Activated naive CD8-positive, alpha-beta T cell treated with anti-CD3 and anti-CD28 coated beads, Interleukin-2, amount 50 U/mL, for 24 hours (primary cell): Measurements from ENCODE around the gene ETFBKMT.
A peak's percentile ranks its signal among the peaks of the same experiment; 100 is the strongest.

Source experiments
- ATAC-seq: fragments of 150-1000 bp; cut with Tn5 transposase; one replicate; pipeline ENCODE4 v1.10.0; 2021
- DNase-seq: peaks from one replicate; pipeline ENCODE4 v3.0.0; 2021
- H3K27ac Mint-ChIP-seq: one replicate; pipeline ENCODE4 v1.8.0; 2021; ENCODE audit warnings: mild to moderate bottlenecking, mixed read lengths
- H3K27me3 Mint-ChIP-seq: one replicate; pipeline ENCODE4 v1.8.0; 2021; ENCODE audit warnings: mixed read lengths
- H3K36me3 Mint-ChIP-seq: one replicate; pipeline ENCODE4 v1.8.0; 2021; ENCODE audit warnings: low read depth, mixed read lengths
- H3K4me1 Mint-ChIP-seq: one replicate; pipeline ENCODE4 v1.8.0; 2021; ENCODE audit warnings: mixed read lengths
- H3K4me3 Mint-ChIP-seq: one replicate; pipeline ENCODE4 v1.8.0; 2021; ENCODE audit warnings: mild to moderate bottlenecking, moderate library complexity, mixed read lengths
- H3K9me3 Mint-ChIP-seq: one replicate; pipeline ENCODE4 v1.8.0; 2021; ENCODE audit warnings: mixed read lengths

ETFBKMT gene

GRCh38 chr12:31659087-31659942 lies at the start of gene ETFBKMT:
ETFBKMT (plus strand) TSS chr12:31659688; CDS start chr12:31661954, 2,266 bp downstream.
- no peaks in the 10 kb centered on the region for H3K9me3 Mint-ChIP-seq
- ATAC-seq: peak; percentile 100

GRCh38 chr12:31612819-31613218 lies 46.7 kb upstream of the ETFBKMT start:
- Mint-ChIP-seq H3K27me3 (peaks cover 6% of the 10 kb centered on the region), H3K4me3 (no peak overlapping the region), H3K9me3 (peaks cover 13% of the 10 kb centered on the region), H3K27ac (no peak overlapping the region), H3K36me3 (peaks cover 3% of the 10 kb centered on the region), H3K4me1 (no peaks in the 10 kb centered on the region)
- ATAC-seq (no peak), DNase-seq (no peak)

More at GRCh38 chr12:31659087-31659942, at the start of gene ETFBKMT:
- peak; percentile 91 for DNase-seq
- Mint-ChIP-seq H3K27me3 (no peaks in the 10 kb centered on the region), H3K4me3 (peak within 1 kb of the TSS; percentile 92), H3K27ac (peak within 1 kb of the TSS; percentile 93), H3K4me1 (peaks cover 17% of the 10 kb centered on the region), H3K36me3 (peaks cover 2% of the 10 kb centered on the region)

- no peaks in the 10 kb centered on the region for H3K9me3 Mint-ChIP-seq
- no peak overlapping the region for H3K27ac Mint-ChIP-seq
- H3K4me3 Mint-ChIP-seq: no peak overlapping the region
- no peak for DNase-seq
- no peak for ATAC-seq
- no peaks in the 10 kb centered on the region for H3K36me3 Mint-ChIP-seq
- peaks cover 5% of the 10 kb centered on the region for H3K27me3 Mint-ChIP-seq
- peaks cover 3% of the 10 kb centered on the region for H3K4me1 Mint-ChIP-seq
Measured at GRCh38 chr12:31618228-31619025, 41.1 kb upstream of the ETFBKMT start.

- ATAC-seq: no peak
- Mint-ChIP-seq H3K27me3 (peaks cover 4% of the 10 kb centered on the region), H3K4me1 (peaks cover 3% of the 10 kb centered on the region), H3K36me3 (no peaks in the 10 kb centered on the region), H3K9me3 (no peaks in the 10 kb centered on the region), H3K4me3 (no peak overlapping the region), H3K27ac (no peak overlapping the region)
- no peak for DNase-seq
Measured at GRCh38 chr12:31620311-31620710, 39.2 kb upstream of the ETFBKMT start.

- H3K27me3 Mint-ChIP-seq: peaks cover 4% of the 10 kb centered on the region
- H3K4me3 Mint-ChIP-seq: no peak overlapping the region
- no peak for DNase-seq
- no peak for ATAC-seq
- peaks cover 2% of the 10 kb centered on the region for H3K36me3 Mint-ChIP-seq
- H3K9me3 Mint-ChIP-seq: peaks cover 3% of the 10 kb centered on the region
- peaks cover 4% of the 10 kb centered on the region for H3K4me1 Mint-ChIP-seq
- no peak overlapping the region for H3K27ac Mint-ChIP-seq
Measured at GRCh38 chr12:31622038-31622437, 37.5 kb upstream of the ETFBKMT start.

GRCh38 chr12:31626270-31626995 lies 33.1 kb upstream of the ETFBKMT start:
- Mint-ChIP-seq H3K9me3 (peaks cover 3% of the 10 kb centered on the region), H3K4me1 (peaks cover 1% of the 10 kb centered on the region)
- ATAC-seq: peak; percentile 43

GRCh38 chr12:31627456-31628054 lies 31.9 kb upstream of the ETFBKMT start:
- Mint-ChIP-seq H3K27ac (no peak overlapping the region), H3K36me3 (peaks cover 2% of the 10 kb centered on the region), H3K27me3 (no peaks in the 10 kb centered on the region), H3K9me3 (peaks cover 3% of the 10 kb centered on the region), H3K4me1 (peaks cover 3% of the 10 kb centered on the region), H3K4me3 (no peak overlapping the region)
- ATAC-seq (no peak), DNase-seq (no peak)

More at GRCh38 chr12:31626270-31626995, 33.1 kb upstream of the ETFBKMT start:
- H3K36me3 Mint-ChIP-seq: peaks cover 2% of the 10 kb centered on the region
- no peak overlapping the region for H3K4me3 Mint-ChIP-seq
- no peaks in the 10 kb centered on the region for H3K27me3 Mint-ChIP-seq
- no peak for DNase-seq
- no peak overlapping the region for H3K27ac Mint-ChIP-seq

- H3K36me3 Mint-ChIP-seq: peaks cover 2% of the 10 kb centered on the region
- ATAC-seq (no peak), DNase-seq (no peak)
- H3K27ac Mint-ChIP-seq: no peak overlapping the region
- H3K9me3 Mint-ChIP-seq: peaks cover 3% of the 10 kb centered on the region
- no peaks in the 10 kb centered on the region for H3K27me3 Mint-ChIP-seq
- H3K4me3 Mint-ChIP-seq: no peak overlapping the region
- peaks cover 3% of the 10 kb centered on the region for H3K4me1 Mint-ChIP-seq
Measured at GRCh38 chr12:31629756-31630732, 29.4 kb upstream of the ETFBKMT start.

GRCh38 chr12:31631023-31631724 lies 28.3 kb upstream of the ETFBKMT start:
- ATAC-seq (no peak), DNase-seq (no peak)
- Mint-ChIP-seq H3K27ac (no peak overlapping the region), H3K9me3 (peaks cover 1% of the 10 kb centered on the region), H3K4me1 (peaks cover 4% of the 10 kb centered on the region), H3K27me3 (no peaks in the 10 kb centered on the region), H3K36me3 (peaks cover under 1% of the 10 kb centered on the region), H3K4me3 (no peak overlapping the region)

GRCh38 chr12:31631809-31632208 lies 27.7 kb upstream of the ETFBKMT start:
- DNase-seq (no peak), ATAC-seq (no peak)
- H3K27ac Mint-ChIP-seq: no peak overlapping the region
- H3K9me3 Mint-ChIP-seq: no peaks in the 10 kb centered on the region
- no peaks in the 10 kb centered on the region for H3K36me3 Mint-ChIP-seq
- H3K4me1 Mint-ChIP-seq: peaks cover 9% of the 10 kb centered on the region
- no peaks in the 10 kb centered on the region for H3K27me3 Mint-ChIP-seq
- no peak overlapping the region for H3K4me3 Mint-ChIP-seq

- Mint-ChIP-seq H3K27ac (no peak overlapping the region), H3K36me3 (no peaks in the 10 kb centered on the region), H3K4me3 (no peak overlapping the region), H3K4me1 (peaks cover 9% of the 10 kb centered on the region), H3K9me3 (no peaks in the 10 kb centered on the region), H3K27me3 (no peaks in the 10 kb centered on the region)
- no peak for ATAC-seq
- DNase-seq: no peak
Measured at GRCh38 chr12:31633464-31633863, 26.0 kb upstream of the ETFBKMT start.

GRCh38 chr12:31634620-31635019 lies 24.9 kb upstream of the ETFBKMT start:
- Mint-ChIP-seq H3K27ac (no peak overlapping the region), H3K4me3 (no peak overlapping the region)

More at GRCh38 chr12:31634620-31635019, 24.9 kb upstream of the ETFBKMT start:
- DNase-seq (no peak), ATAC-seq (no peak)
- H3K27me3 Mint-ChIP-seq: no peaks in the 10 kb centered on the region
- H3K9me3 Mint-ChIP-seq: no peaks in the 10 kb centered on the region
- no peaks in the 10 kb centered on the region for H3K36me3 Mint-ChIP-seq
- H3K4me1 Mint-ChIP-seq: peaks cover 9% of the 10 kb centered on the region
